Measurements from ENCODE around the gene UBR4.

UBR4 gene

GRCh38 chr1:19035377-19036040, 174.6 kb downstream of the UBR4 start:
- no peak overlapping the region; the same call in 1 of the 2 replicates for H3K9ac ChIP-seq
- H3K9me3 ChIP-seq, result no peaks in the 10 kb centered on the region
- H4K20me1 ChIP-seq, result no peaks in the 10 kb centered on the region
- no peaks in the 10 kb centered on the region for H3K27me3 ChIP-seq
- H3K27ac ChIP-seq, result 0 out of 2 replicates have a peak overlapping the region, but pooled peaks have one; percentile 23
- no peak for TF ChIP-seq Cebpa-rat (IDR thresholded peaks at IDR 0.05)
- H3K4me1 ChIP-seq, result peaks cover 15% of the 10 kb centered on the region
- no peak overlapping the region for H3K4me3 ChIP-seq
- peak overlapping the region; percentile 53 for H3K4me2 ChIP-seq
- no peaks in the 10 kb centered on the region for H3K36me3 ChIP-seq

DNA sequence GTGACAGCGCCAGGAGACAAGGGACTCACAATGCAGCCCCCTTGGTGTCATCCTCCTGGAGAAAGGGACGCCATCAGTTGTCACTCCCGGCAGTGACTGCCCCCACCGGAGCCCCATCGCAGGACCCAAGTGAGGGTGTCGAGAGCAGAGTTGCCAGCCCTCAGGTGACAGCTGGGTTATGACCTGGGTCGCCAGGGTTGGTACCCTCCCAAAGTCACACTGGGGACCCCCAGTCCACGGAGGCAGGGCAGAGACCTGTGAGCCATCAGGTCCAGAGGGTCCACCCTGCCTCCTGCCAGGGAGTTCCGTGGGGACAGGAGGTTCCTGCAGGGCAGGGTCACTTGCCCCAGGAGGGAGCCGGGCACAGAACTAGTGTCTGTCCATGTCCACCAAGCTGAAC, 175.3 kb downstream of the UBR4 start:
- no peak for TF ChIP-seq Cebpa-rat (IDR thresholded peaks at IDR 0.05)
- Histone ChIP-seq H3K4me1 (peaks cover 16% of the 10 kb centered on the region), H3K27ac (0 out of 2 replicates have a peak overlapping the region, but pooled peaks have one; percentile 23), H3K4me2 (peak overlapping the region; percentile 53), H3K27me3 (no peaks in the 10 kb centered on the region), H3K9ac (no peak overlapping the region), H4K20me1 (no peaks in the 10 kb centered on the region), H3K4me3 (no peak overlapping the region), H3K9me3 (no peaks in the 10 kb centered on the region), H3K36me3 (no peaks in the 10 kb centered on the region)

DNA sequence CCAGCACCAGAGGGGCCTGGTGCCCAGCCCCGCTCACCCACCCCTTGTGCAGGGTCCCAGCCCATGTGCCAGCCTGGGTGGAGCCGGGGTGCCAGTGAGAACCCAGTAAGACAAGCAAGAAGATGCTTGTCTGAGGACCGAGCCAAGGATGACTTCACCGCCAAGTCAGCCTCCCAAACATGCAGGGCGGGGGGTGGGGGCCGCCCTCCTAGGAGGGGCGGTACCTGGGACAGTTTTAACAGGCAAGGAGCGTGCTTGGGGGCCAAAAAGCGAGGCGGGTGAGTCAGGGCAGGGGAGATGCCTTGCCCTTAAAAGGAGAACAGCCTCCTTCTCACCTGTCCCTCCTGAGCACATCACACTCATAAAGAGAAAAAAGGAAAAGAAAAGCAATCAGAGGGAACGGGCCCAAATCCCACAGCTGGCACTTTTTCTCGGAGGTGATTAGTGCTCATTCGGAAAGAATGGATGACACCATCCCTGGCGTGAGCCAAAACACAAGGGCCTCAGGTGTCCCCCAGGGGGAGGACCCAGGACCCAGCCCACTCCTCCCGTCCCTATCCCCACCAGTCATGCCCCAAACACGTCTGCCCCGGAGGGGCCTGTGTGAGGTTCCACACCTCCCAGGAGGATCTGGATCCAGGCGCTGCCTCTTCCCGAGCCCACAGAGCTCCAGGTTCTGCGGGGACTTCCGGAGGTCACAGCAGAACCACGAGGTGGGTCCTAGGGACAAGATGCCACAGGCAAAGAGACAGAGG, 176.0 kb downstream of the UBR4 start:
- H4K20me1 ChIP-seq, result no peaks in the 10 kb centered on the region
- H3K4me1 ChIP-seq, result peaks cover 21% of the 10 kb centered on the region
- no peak overlapping the region for H3K27ac ChIP-seq
- no peak overlapping the region for H3K4me3 ChIP-seq
- H3K9me3 ChIP-seq, result no peaks in the 10 kb centered on the region
- no peaks in the 10 kb centered on the region for H3K27me3 ChIP-seq
- H3K9ac ChIP-seq, result no peak overlapping the region
- H3K4me2 ChIP-seq, result no peak overlapping the region
- H3K36me3 ChIP-seq, result no peaks in the 10 kb centered on the region
- no peak for TF ChIP-seq Cebpa-rat (IDR thresholded peaks at IDR 0.05)

DNA sequence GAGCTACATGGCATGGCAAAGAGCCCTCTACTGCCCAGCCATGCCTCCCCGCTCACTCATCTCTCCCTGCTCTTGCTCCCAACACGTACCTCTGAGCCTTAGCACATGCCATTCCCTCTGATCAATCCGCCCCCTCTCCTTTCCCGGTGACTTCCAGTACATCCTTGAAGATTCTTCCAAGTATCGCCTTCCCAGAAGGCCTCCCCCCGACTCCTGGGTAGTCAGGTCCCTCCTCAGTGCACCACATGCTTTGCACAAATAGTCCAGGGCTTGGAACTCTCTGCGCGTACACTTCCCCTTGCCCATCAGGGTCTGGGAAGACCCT, 176.6 kb downstream of the UBR4 start:
- Histone ChIP-seq H3K4me3 (no peak overlapping the region), H4K20me1 (no peaks in the 10 kb centered on the region), H3K27me3 (no peaks in the 10 kb centered on the region), H3K27ac (no peak overlapping the region), H3K9ac (no peak overlapping the region), H3K36me3 (no peaks in the 10 kb centered on the region), H3K9me3 (no peaks in the 10 kb centered on the region), H3K4me2 (no peak overlapping the region), H3K4me1 (peaks cover 21% of the 10 kb centered on the region)
- no peak for TF ChIP-seq Cebpa-rat (IDR thresholded peaks at IDR 0.05)

- Histone ChIP-seq H4K20me1 (no peaks in the 10 kb centered on the region), H3K27me3 (no peaks in the 10 kb centered on the region), H3K4me1 (peaks cover 26% of the 10 kb centered on the region), H3K4me3 (no peak overlapping the region), H3K9me3 (no peaks in the 10 kb centered on the region), H3K9ac (no peak overlapping the region), H3K4me2 (no peak overlapping the region), H3K36me3 (no peaks in the 10 kb centered on the region), H3K27ac (no peak overlapping the region)
- TF ChIP-seq Cebpa-rat (IDR thresholded peaks at IDR 0.05), result no peak
Measured at GRCh38 chr1:19032701-19033514, 177.2 kb downstream of the UBR4 start.

- H3K4me1 ChIP-seq, result peaks cover 27% of the 10 kb centered on the region
Measured at GRCh38 chr1:19032413-19032695, 177.7 kb downstream of the UBR4 start.

DNA sequence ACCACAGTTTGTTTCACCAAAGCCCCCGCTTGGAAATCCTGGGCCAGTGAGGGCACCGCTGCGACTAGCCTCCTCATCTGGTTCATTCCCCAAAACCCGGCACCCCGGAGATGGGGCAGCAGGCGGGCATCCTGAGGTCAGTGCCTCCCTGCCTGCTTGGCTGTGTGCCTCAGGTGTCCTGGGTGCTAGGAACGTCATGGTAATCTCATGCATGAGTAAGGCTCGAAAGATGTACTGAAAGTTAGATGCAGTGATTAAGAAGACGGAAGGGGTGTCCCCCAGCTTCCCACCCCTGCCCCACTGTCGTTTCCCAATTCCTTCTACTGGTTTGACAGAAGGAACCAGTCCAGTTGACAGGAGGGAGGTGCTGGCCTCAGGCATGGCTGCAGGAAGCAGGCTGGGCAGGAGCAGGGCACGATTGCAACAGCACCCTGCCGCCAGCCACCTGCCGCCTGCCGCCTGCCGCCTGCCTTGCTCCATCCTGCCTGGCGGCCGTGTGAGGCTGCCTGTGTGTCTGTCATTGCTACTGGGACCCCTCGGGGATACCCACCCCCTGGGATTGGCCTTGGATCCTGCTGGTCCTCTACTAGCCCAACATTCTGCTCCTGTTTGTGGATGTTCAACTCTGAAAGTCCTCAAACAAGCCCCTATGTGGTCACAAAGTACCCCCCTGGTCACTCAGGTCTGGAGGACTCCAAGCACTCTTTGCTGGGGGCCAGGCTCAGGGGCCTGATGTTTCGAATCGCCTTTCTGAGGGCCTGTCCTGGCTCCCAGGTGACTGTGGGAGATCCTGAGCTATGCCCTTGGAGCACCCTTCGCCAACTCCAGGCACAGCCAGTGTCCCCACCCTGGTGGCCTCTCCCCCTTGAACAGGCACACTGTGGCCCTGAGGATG, 180.6 kb downstream of the UBR4 start:
- H3K4me2 ChIP-seq, result no peak overlapping the region
- H3K9me3 ChIP-seq, result no peaks in the 10 kb centered on the region
- no peak overlapping the region for H3K27ac ChIP-seq
- no peaks in the 10 kb centered on the region for H3K27me3 ChIP-seq
- no peaks in the 10 kb centered on the region for H3K36me3 ChIP-seq
- no peak overlapping the region for H3K9ac ChIP-seq
- peaks cover 12% of the 10 kb centered on the region for H3K4me1 ChIP-seq
- no peak for TF ChIP-seq Cebpa-rat (IDR thresholded peaks at IDR 0.05)
- H4K20me1 ChIP-seq, result no peaks in the 10 kb centered on the region
- H3K4me3 ChIP-seq, result no peak overlapping the region

More at GRCh38 chr1:19032413-19032695, 177.7 kb downstream of the UBR4 start:
- Histone ChIP-seq H3K4me3 (no peak overlapping the region), H3K36me3 (no peaks in the 10 kb centered on the region), H3K9ac (no peak overlapping the region), H4K20me1 (no peaks in the 10 kb centered on the region), H3K27ac (no peak overlapping the region), H3K27me3 (no peaks in the 10 kb centered on the region), H3K4me2 (no peak overlapping the region), H3K9me3 (no peaks in the 10 kb centered on the region)
- TF ChIP-seq Cebpa-rat (IDR thresholded peaks at IDR 0.05), result no peak

GRCh38 chr1:19028546-19029129, 181.4 kb downstream of the UBR4 start:
- no peak overlapping the region for H3K4me3 ChIP-seq
- no peak overlapping the region for H3K9ac ChIP-seq
- H3K27me3 ChIP-seq, result no peaks in the 10 kb centered on the region
- peaks cover 12% of the 10 kb centered on the region for H3K4me1 ChIP-seq
- H3K36me3 ChIP-seq, result no peaks in the 10 kb centered on the region
- no peaks in the 10 kb centered on the region for H3K9me3 ChIP-seq
- H4K20me1 ChIP-seq, result no peaks in the 10 kb centered on the region
- no peak for TF ChIP-seq Cebpa-rat (IDR thresholded peaks at IDR 0.05)
- H3K4me2 ChIP-seq, result no peak overlapping the region
- H3K27ac ChIP-seq, result no peak overlapping the region

DNA sequence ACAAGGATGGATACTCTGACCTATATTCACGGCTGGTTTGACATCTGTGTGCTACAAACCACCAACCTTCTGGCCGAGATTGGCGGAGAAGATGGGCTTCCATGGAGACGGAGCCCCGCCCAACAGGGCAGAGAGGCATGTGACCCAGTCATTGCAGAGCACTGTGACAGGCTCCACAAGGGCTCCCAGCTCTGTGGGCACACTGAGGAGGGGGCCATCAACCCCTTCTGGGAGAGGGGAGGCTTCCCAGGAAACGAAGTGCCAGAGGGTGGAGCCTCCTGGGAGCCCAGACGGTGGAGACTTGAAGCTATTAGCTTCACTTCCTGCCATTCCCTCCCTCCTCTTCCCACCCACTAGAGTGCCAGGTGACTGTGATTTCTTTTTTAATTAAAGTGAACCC, 182.0 kb downstream of the UBR4 start:
- Histone ChIP-seq H3K4me2 (no peak overlapping the region; the same call in 1 of the 2 replicates), H3K27ac (no peak overlapping the region), H3K36me3 (no peaks in the 10 kb centered on the region), H3K27me3 (no peaks in the 10 kb centered on the region), H3K9me3 (no peaks in the 10 kb centered on the region), H4K20me1 (no peaks in the 10 kb centered on the region), H3K9ac (no peak overlapping the region), H3K4me1 (peaks cover 12% of the 10 kb centered on the region), H3K4me3 (no peak overlapping the region)
- TF ChIP-seq Cebpa-rat (IDR thresholded peaks at IDR 0.05), result no peak

All from BLaER1 (cell line).